ENCODE results near the gene CHSY1.

CHSY1 gene

GRCh38 chr15:101209285-101209845 is 42.5 kb downstream of the CHSY1 start:
- no peak for DNase-seq

DNA sequence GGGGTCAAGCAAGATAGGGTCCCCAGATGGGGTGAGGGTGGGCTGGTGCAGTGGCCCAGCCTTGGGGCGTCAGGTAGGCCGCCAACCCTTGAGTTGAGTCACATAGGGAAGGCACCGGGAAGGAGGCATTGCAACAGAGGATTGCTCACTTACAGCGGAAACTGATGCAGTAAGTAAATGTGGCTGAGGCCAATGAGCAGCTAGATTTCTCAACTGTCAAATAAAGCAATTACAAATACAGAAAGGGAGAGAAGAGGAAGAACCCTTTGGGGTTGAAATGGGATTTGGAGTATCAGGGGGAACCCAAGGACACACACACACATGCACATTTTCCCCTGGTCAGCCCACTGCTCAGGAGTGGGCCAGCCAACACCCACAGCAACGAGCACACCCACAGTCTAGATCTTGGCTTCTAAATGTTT is 44.0 kb downstream of the CHSY1 start:
- DNase-seq: no peak

DNA sequence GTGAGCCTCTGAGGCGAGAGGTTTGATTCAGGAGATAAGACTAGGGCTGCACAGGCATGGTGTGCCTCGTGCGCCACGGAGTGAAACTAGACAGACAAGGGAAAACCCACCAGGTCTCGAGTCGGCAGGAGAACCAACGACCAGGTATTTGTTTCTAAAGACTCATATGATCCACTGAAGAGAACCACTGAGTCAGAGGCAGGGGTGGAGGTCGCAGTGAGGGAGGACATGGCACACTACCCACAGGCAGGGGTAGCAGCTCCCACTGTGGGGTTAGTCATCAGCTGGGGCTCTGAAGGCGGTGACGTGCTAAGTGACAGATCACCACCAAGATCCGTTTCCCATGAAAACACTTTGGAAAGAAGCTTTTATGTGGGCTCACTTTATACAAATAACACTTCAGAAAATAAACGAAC is 45.7 kb downstream of the CHSY1 start:
- peak; percentile 61 for DNase-seq

GRCh38 chr15:101204739-101205535 is 46.9 kb downstream of the CHSY1 start:
- DNase-seq: no peak

GRCh38 chr15:101203607-101204189 is 48.1 kb downstream of the CHSY1 start:
- no peak for DNase-seq

DNA sequence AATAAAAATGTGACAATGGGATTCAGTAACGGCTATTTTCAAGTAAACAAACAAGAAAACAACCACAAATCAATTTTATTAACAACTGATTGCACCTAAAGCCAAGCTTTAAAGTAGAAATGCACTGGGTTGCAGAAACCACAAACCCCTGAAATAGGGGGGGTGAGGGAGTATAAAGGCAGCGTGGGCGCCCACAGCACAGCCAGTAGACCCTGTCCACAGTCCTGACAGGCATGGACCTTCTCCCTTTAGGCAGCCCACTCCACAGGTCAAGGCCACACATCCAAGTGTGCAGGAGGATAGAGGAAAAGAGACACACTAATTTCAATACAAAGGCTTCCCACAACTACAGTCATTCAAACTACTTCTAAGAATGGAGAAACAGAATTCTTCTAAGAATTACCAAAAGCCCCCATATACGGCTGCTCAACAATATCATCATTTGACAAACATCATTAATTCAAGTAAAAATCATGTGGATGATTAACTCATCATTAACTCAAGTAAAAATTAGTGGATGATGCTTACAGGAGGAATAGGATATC is 48.7 kb downstream of the CHSY1 start:
- DNase-seq: no peak

- no peak for DNase-seq
Observed at GRCh38 chr15:101201411-101202174, 50.3 kb downstream of the CHSY1 start.

GRCh38 chr15:101200181-101200580 is 51.7 kb downstream of the CHSY1 start:
- no peak for DNase-seq

GRCh38 chr15:101198800-101199199 is 53.0 kb downstream of the CHSY1 start:
- DNase-seq: no peak

- no peak for DNase-seq
Observed at GRCh38 chr15:101198031-101198575, 53.7 kb downstream of the CHSY1 start.

DNA sequence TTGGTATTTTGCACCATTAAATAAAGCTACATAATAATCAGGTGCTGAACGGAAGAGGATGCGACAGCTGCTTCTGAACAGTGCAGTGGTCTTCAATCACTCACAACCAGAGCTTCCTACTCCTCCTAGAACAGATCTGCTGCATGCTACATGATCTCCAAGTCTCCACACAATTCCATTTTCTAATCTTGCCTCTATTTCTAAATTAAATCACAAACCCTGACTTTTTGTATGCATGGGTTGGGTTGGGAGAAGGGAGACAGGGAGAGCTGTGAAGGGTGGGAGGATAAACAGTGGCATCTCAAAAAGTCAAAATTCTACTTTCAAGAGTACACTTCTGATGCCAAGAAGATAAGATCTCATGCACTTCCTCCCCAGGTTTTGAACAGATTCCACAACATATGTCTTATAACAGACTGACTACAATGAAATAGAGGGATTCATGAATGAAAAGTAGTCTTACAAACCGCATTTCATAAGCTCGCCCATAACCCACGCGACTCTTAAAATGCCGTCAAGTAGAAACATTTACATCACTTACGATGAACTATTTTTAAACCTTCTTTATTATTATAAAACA is 57.2 kb downstream of the CHSY1 start:
- no peak for DNase-seq

DNA sequence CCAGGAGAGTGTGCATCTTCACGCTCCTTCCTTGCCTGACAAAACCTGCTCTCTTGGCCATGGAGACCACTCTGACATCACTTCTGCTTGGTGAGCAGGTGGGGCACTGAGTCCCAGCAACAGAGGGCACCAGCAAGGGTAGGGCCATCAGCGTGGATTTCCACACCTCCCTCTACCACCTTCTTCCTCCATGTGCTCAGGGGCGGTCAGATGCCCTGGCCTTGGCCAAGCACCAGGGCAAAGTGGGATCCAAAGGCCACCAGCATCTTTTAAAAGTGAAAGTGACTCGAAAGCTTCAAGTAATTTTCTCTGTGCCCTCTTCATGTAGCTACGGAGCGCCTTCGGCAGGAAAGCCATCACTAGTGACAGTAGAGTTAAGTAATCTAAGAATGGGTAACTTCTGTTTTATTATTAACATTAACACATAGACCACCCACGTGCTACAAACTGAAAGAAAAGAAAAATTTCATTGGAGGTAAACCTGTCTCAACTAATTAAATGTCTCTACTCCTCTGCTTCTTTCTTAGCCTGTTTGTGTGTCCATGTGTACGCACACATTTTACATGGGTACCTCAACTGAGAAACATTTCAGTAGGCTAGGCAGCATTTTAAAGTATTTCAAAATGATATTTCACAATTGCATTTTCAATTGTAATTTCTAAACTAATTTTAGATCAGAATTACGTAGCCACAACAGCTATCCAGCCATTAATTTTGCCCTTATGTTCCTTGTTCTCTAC is 57.9 kb downstream of the CHSY1 start:
- DNase-seq: no peak

DNA sequence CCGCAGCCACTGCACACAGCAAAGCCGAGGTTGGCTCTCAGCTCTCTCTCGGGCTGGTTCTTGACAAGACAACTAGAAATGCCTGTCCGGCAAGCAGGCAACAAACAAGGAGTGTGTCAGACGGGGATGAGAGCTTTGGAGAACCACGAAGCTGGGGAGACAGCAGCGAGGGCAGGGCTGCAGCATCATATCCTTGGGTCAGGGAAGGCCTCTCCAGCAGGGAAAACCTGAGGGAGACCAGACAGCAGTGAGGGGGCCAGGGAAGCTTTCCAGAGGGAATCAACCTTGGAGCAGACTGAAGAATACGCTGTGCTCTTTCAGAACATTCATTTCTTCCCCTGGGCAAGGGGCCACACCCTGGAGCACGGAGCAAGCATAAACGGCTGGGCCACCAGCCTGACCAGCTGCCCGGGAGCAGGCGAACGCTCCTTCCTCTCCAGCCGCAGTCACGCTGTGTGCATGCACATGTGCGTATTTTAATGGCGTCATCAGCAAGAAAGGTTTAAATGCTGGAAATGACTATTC is 58.7 kb downstream of the CHSY1 start:
- no peak for DNase-seq

GRCh38 chr15:101192081-101192480 is 59.8 kb downstream of the CHSY1 start:
- DNase-seq: no peak

GRCh38 chr15:101191242-101191641 is 60.6 kb downstream of the CHSY1 start:
- no peak for DNase-seq

DNA sequence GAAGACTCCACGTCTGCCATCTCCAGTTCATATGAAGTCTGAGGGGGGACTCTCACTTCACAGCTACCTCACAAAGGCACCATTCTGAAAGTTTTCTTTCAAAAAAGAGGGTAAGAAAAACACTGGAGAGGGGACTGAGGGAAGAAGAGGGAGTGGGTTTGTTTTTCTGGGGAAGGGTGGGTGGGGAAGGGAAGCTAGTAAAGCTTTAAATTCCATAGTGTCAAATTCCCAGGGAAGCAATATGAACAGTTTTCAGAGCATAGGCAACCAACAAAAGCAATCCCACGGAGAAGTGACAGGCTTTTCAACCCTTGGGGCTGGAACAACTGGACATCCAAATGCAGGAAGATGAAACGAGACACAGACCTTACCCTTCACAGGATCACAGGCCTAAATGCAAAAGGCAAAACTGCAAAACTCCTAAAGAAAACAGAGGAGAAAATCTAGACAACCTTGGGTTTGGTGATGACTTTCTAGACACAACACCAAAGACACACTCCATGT is 61.7 kb downstream of the CHSY1 start:
- no peak for DNase-seq

DNA sequence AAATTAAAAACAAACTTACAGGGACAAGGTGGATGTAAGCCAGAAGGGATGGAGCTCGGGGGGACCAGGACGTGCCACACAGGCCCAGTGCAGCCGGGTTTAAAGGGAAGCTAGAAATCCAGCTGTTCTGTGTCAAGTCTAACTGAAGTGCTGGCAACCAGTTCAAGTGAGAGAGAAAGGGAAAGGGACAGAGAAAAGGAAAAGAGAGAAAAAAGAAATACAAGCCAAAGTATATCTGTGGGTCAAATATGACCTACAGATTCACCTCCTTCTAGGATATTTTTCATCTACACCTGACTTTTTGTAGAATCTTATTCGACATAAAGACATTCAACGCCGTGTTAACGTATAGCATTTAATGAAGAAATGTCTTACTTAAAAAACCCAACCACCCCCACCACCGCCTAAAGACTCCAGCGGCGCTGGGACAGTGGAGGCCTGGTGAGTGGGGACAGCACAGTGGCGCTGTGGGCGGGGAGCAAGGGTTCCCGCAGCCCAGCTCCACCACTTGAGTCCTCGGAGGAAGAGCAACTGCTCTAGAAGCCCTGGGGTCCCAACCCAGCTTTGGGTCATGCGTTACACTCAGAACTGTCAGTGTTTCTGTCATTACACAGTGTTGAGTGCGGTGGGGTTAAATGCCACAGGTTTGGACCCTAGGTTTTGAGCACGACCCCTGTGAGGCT is 62.3 kb downstream of the CHSY1 start:
- DNase-seq: no peak

DNA sequence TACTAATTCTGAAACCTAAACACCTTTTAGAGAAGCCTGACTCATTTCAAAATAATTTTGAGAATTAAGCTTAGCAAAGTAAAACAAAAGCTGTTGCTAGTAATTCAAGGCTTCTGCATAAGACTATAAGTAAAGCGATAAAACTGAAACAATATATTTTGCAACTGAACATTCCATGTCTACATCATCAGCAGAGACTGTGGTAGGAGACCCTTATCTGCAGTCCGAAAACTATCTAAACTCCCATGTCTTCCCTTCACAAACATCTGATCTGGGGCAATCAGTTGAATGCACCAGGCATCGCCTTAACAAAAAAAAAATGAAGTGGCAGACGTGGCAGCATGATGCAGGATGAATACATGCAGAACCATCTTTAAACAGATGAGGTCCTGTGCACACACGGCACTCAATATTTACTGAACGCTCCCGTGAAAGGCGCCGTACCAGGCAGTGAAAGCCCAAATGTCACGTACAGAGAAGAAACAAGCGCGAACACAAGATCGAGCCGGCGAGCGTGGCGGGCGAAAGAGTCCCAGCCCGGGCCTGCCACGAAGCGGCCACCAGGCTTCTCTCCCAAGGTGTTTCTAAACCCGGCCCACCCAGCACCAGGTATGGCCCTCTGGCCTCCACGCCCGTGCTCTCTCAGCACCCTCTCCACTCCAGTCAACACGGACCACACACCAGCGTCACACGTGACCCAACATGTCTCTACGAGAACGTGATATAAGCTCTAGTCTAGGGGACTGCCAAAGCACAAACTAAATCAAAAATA is 63.0 kb downstream of the CHSY1 start:
- no peak for DNase-seq

- DNase-seq: no peak
Observed at GRCh38 chr15:101187820-101188636, 63.8 kb downstream of the CHSY1 start.

All from activated CD4-positive, CD25-positive, alpha-beta regulatory T cell treated with anti-CD3 and anti-CD28 coated beads, Interleukin-2, amount 50 U/mL, for 72 hours (primary cell).